NT2/D1 (cell line): ENCODE results near the gene TTBK1.

ENCODE experiments used
- SUZ12 ChIP-seq: IDR thresholded peaks from 2 replicates; pipeline ENCODE4 v1.6.1; 2011; ENCODE audit not compliant: insufficient read length, insufficient read depth; ENCODE audit errors: extremely low read depth
- YY1 ChIP-seq: IDR thresholded peaks from 2 replicates; pipeline ENCODE4 v1.6.1; 2011; ENCODE audit not compliant: insufficient read length, insufficient read depth
- ZNF274 ChIP-seq: IDR thresholded peaks from 2 replicates; pipeline ENCODE4 v1.6.1; 2011; ENCODE audit warnings: mild to moderate bottlenecking, low read depth, low read length

DNA sequence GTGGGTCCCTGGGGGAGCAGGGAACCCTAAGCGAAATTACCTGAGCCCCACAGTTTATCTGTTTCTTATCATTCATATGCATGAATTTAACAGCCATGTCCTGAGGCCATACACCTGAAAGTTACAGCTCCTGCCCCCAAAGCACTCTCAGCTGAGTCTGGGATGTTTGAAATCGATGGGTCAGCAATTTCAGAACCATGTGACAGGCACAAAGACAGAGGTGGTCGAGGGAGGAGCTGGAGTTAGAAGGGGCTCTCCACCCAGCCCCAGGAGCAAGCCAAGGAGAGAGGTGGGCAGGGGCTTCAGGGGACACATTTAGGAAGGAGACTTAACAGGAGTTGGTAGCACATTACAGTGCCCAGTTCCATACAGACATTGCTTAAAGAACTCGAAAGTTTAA, 14.9 kb downstream of the TTBK1 start:
- TF ChIP-seq SUZ12 = no peak
- no peak for TF ChIP-seq ZNF274
- no peak for TF ChIP-seq YY1
